ENCODE results near the gene APLP2.

DNA sequence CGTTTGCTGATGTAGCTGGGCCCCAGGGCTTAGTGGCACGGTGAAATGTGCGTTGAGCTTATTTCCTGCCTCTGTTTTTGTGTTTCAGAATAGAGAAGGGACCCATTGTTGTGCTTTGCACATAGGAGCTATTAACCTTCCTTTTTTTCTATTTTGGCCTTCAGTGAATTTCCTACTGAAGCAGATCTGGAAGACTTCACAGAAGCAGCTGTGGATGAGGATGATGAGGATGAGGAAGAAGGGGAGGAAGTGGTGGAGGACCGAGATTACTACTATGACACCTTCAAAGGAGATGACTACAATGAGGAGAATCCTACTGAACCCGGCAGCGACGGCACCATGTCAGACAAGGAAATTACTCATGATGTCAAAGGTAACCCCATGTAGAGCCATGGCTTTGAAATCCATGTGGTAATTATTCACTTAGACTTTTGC, 52.5 kb downstream of the APLP2 start:
- TF ChIP-seq GATAD2A (CRISPR knock-in tag; IDR thresholded peaks at IDR 0.05) (no peak), TP53 (CRISPR knock-in tag; conservative IDR thresholded peaks at IDR 0.05) (no peak), ZBTB4 (CRISPR knock-in tag; IDR thresholded peaks at IDR 0.05; ENCODE audit: borderline replicate concordance) (no peak), ZNF34 (CRISPR knock-in tag; IDR thresholded peaks at IDR 0.05; ENCODE audit: borderline replicate concordance) (no peak), RBM22 (optimal IDR thresholded peaks at IDR 0.05; ENCODE audit: low read length) (no peak), RFX5 (IDR thresholded peaks at IDR 0.05; ENCODE audit: low read depth, low read length) (no peak), POLR2A (IDR thresholded peaks at IDR 0.05; ENCODE audit: insufficient read depth in 1 of 2, low read depth in 2 of 2, low read length in 2 of 2) (no peak), SCMH1 (CRISPR knock-in tag; IDR thresholded peaks at IDR 0.05; ENCODE audit: borderline replicate concordance) (no peak), ZNF652 (CRISPR knock-in tag; IDR thresholded peaks at IDR 0.05; ENCODE audit: borderline replicate concordance, low read depth) (no peak)
- TF ChIP-seq, protein P1, sequence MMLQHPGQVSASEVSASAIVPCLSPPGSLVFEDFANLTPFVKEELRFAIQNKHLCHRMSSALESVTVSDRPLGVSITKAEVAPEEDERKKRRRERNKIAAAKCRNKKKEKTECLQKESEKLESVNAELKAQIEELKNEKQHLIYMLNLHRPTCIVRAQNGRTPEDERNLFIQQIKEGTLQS (CRISPR knock-in tag; IDR thresholded peaks at IDR 0.05) = no peak

Data from HepG2 (cell line).